CD4-positive, alpha-beta T cell treated with Interleukin-1 beta for 1 hour (primary cell): Measurements from ENCODE around the gene SPTBN2.
A peak's percentile ranks its signal among the peaks of the same experiment; 100 is the strongest.
"Not testable (repeated sequence)": the region's sequence is repeated elsewhere in the genome, so short reads cannot be mapped to it uniquely, and the experiment has no call there.

Source experiments
- DNase-seq, 2 donors: peaks; one replicate each; pipeline ENCODE4 v3.0.0-alpha.2; 2020 to 2022

SPTBN2 gene

GRCh38 chr11:66680966-66681645, 47.9 kb downstream of the SPTBN2 start:
- DNase-seq, result no peak

GRCh38 chr11:66677599-66678375, 51.2 kb downstream of the SPTBN2 start, which contains the start of gene RBM4B:
Gene RBM4B (minus strand): TSS chr11:66677887. CDS start chr11:66677079, 808 bp downstream.
- DNase-seq, result peak; percentile 98

- no peak for DNase-seq
These were observed 52.0 kb downstream of the SPTBN2 start for GRCh38 chr11:66676931-66677598.

- DNase-seq, result no peak
These were observed 52.6 kb downstream of the SPTBN2 start for GRCh38 chr11:66676282-66676919.

GRCh38 chr11:66674964-66675602, 53.9 kb downstream of the SPTBN2 start:
- DNase-seq, result no peak

- no peak for DNase-seq
These were observed 58.2 kb downstream of the SPTBN2 start for GRCh38 chr11:66670816-66671215.

- no peak for DNase-seq
These were observed 63.6 kb downstream of the SPTBN2 start for GRCh38 chr11:66665369-66665768.

- DNase-seq, result no peak
These were observed 65.2 kb downstream of the SPTBN2 start for GRCh38 chr11:66663741-66664296.

GRCh38 chr11:66659763-66660162, 69.3 kb downstream of the SPTBN2 start:
- DNase-seq, result no peak

GRCh38 chr11:66653123-66653522, 75.9 kb downstream of the SPTBN2 start:
- DNase-seq, result no peak

GRCh38 chr11:66652651-66653050, 76.4 kb downstream of the SPTBN2 start:
- no peak for DNase-seq

- no peak for DNase-seq
These were observed 78.0 kb downstream of the SPTBN2 start for GRCh38 chr11:66651016-66651415.

GRCh38 chr11:66649903-66650302, 79.1 kb downstream of the SPTBN2 start:
- no peak for DNase-seq

- DNase-seq, result no peak
These were observed 82.2 kb downstream of the SPTBN2 start for GRCh38 chr11:66646828-66647227.

GRCh38 chr11:66643745-66644437, 85.1 kb downstream of the SPTBN2 start:
- DNase-seq, result no peak

GRCh38 chr11:66641834-66642233, 87.2 kb downstream of the SPTBN2 start:
- no peak for DNase-seq

GRCh38 chr11:66639814-66640340, 89.1 kb downstream of the SPTBN2 start:
- not testable (repeated sequence) for DNase-seq

- DNase-seq, result peak; percentile 21 to 57
These were observed 89.8 kb downstream of the SPTBN2 start for GRCh38 chr11:66639066-66639813.

- DNase-seq, result peak; percentile 98 to 99
These were observed 90.6 kb downstream of the SPTBN2 start, which contains the start of gene RBM4 for GRCh38 chr11:66638177-66639065. Gene RBM4 (plus strand): TSS chr11:66638703. CDS start chr11:66639712, 1,009 bp downstream.
